A549 (cell line): ENCODE data around the gene SMAD3. TPM values are rescaled to one million over a fixed set of nuclear protein-coding genes. Genes with fewer than 3 reads are reported as not detected.

Experiments used
- ATAC-seq, 2 experiments: fragments of 200-7000 bp in 1 of 2; fragments of >200 bp in 1 of 2; cut with Nextera tagmentation in 1 of 2; cut with Tn5 transposase in 1 of 2; 3 replicates each; pipeline versions ENCODE4 v1.8.0 to v1.9.1; 2018 to 2020; ENCODE audit warnings: mild to moderate bottlenecking in 1 of 2, moderate library complexity in 1 of 2
- CTCF ChIA-PET: fragments of 300-600 bp; sonication (Branson Sonifier 250); formaldehyde crosslinking; extraction: SDS; loops from one replicate; lab custom pipeline; 2021; ENCODE audit warnings: antibody characterized with exemption, inconsistent platforms; lab: Yijun Ruan, JAX
- POLR2A ChIA-PET: fragments of 350-600 bp; formaldehyde crosslinking; extraction: SDS; loops from one replicate; lab custom pipeline; 2021; ENCODE audit warnings: antibody characterized with exemption, inconsistent platforms; lab: Yijun Ruan, JAX
- DNase-seq, 2 experiments: peaks; one replicate each; pipeline versions ENCODE4 v3.0.0 to v3.0.0-alpha.2; 2011 to 2016; ENCODE audit warnings: low read depth in 1 of 2, low spot score in 1 of 2
- FAIRE-seq: peaks from 2 replicates; lab custom pipeline; 2011; peaks lifted over from hg19 to GRCh38; lab: Jason Lieb, UNC
- H3K27ac ChIP-seq, 2 experiments: fragments of >200 bp; sonication (Bioruptor Twin); formaldehyde crosslinking; 3 replicates each; pipeline ENCODE4 v1.5.1; 2016 to 2017
- H3K4me1 ChIP-seq: fragments of >200 bp; sonication (Bioruptor Twin); formaldehyde crosslinking; 3 replicates; pipeline ENCODE4 v1.6.1; 2016
- H3K4me2 ChIP-seq: fragments of >200 bp; sonication (Bioruptor Twin); formaldehyde crosslinking; 3 replicates; pipeline ENCODE4 v1.6.1; 2016
- H3K4me3 ChIP-seq: fragments of >200 bp; sonication (Bioruptor Twin); formaldehyde crosslinking; 3 replicates; pipeline ENCODE4 v1.5.1; 2016
- H3K9me3 ChIP-seq: fragments of >200 bp; sonication (Bioruptor Twin); formaldehyde crosslinking; 3 replicates; pipeline ENCODE4 v1.6.1; 2016
- BHLHE40 ChIP-seq: IDR thresholded peaks from 2 replicates; pipeline ENCODE4 v1.6.1; 2012; ENCODE audit warnings: low read depth, low read length, inconsistent platforms
- CHD2 ChIP-seq: fragments of 150-350 bp; IDR thresholded peaks from 2 replicates; pipeline ENCODE4 v1.6.1; 2014; ENCODE audit warnings: low read length; ENCODE audit not compliant: partially characterized antibody
- EHF ChIP-seq: fragments of 250-450 bp; sonication (Bioruptor Pico); IDR thresholded peaks from 2 replicates; pipeline ENCODE4 v1.5.0; 2020; ENCODE audit warnings: mild to moderate bottlenecking
- EP300 ChIP-seq, 2 experiments: fragments of >200 bp; sonication (Bioruptor Twin); formaldehyde crosslinking; IDR thresholded peaks; 2 replicates in 1 of 2; 3 replicates in 1 of 2; pipeline ENCODE4 v1.6.1; 2016 to 2017
- ESRRA ChIP-seq: fragments of 150-350 bp; IDR thresholded peaks from 2 replicates; pipeline ENCODE4 v1.6.1; 2014; ENCODE audit warnings: mild to moderate bottlenecking, low read length, borderline replicate concordance
- FOSL2 ChIP-seq, 2 experiments: fragments of 450-650 bp in 1 of 2; fragments of >200 bp in 1 of 2; sonication (Bioruptor Twin) in 1 of 2; formaldehyde crosslinking; IDR thresholded peaks; 2 replicates each; pipeline versions ENCODE4 v1.5.0 to v1.6.1; 2016 to 2020; ENCODE audit warnings: mild to moderate bottlenecking in 1 of 2, moderate library complexity in 1 of 2
- HDAC2 ChIP-seq: fragments of 200-600 bp; sonication (generic); IDR thresholded peaks from 2 replicates; pipeline ENCODE4 v1.6.1; 2016
- NPAS2 ChIP-seq: fragments of 250-450 bp; sonication (Bioruptor Pico); IDR thresholded peaks from 2 replicates; pipeline ENCODE4 v1.8.0; 2022; ENCODE audit warnings: mild to moderate bottlenecking, moderate library complexity, borderline replicate concordance
- PHF8 ChIP-seq: fragments of 200-600 bp; sonication (generic); IDR thresholded peaks from 2 replicates; pipeline ENCODE4 v1.6.1; 2016; ENCODE audit warnings: low read depth, mild to moderate bottlenecking, antibody characterized with exemption, moderate library complexity, borderline replicate concordance
- POLR2A ChIP-seq: IDR thresholded peaks from 2 replicates; pipeline ENCODE4 v1.6.1; 2012; ENCODE audit warnings: mild to moderate bottlenecking, low read length
- RAD21 ChIP-seq, 2 experiments: fragments of >200 bp in 1 of 2; sonication (Bioruptor Twin) in 1 of 2; formaldehyde crosslinking in 1 of 2; IDR thresholded peaks in 1 of 2; conservative IDR thresholded peaks in 1 of 2; 2 replicates in 1 of 2; 3 replicates in 1 of 2; pipeline ENCODE4 v1.6.1; 2012 to 2018; ENCODE audit warnings: inconsistent platforms in 1 of 2
- RCOR1 ChIP-seq: fragments of 150-350 bp; IDR thresholded peaks from 2 replicates; pipeline ENCODE4 v1.6.1; 2014; ENCODE audit warnings: antibody characterized with exemption, low read length, low read depth
- SREBF2 ChIP-seq: fragments of 450-650 bp; IDR thresholded peaks from 2 replicates; pipeline ENCODE4 v1.6.1; 2014; ENCODE audit warnings: mild to moderate bottlenecking, moderate library complexity
- ZFP36 ChIP-seq: fragments of 450-650 bp; IDR thresholded peaks from 2 replicates; pipeline ENCODE4 v1.6.1; 2014; ENCODE audit warnings: borderline replicate concordance; ENCODE audit not compliant: partially characterized antibody
- ZNF302 ChIP-seq: fragments of 250-450 bp; sonication (Bioruptor Pico); IDR thresholded peaks from 2 replicates; pipeline ENCODE4 v1.9.0; 2021; ENCODE audit warnings: inconsistent platforms, mild to moderate bottlenecking, moderate library complexity
- WGBS: methylation state at CpG from one replicate; pipeline ENCODE4 v1.1.6; 2017; ENCODE audit errors: missing lambda C conversion rate; 5-methylcytosine and 5-hydroxymethylcytosine counted together
- polyA plus RNA-seq, 4 experiments: library from polyadenylated mRNA; depleted of rRNA in 3 of 4; stranded (reverse); fragments of >200 nt; fragmentation: RNase III in 1 of 4; extraction: RNeasy Plus Mini Kit Qiagen cat#74134 plus additional on column Dnase treatment in 1 of 4; gene quantifications; 2 replicates in 3 of 4; 3 replicates in 1 of 4; pipeline ENCODE4 v1.2.3, GENCODE V29; 2011 to 2017
- TF ChIP-seq, protein P1 (sequence below): fragments of 250-450 bp; sonication (Bioruptor Pico); IDR thresholded peaks from 2 replicates; pipeline ENCODE4 v1.5.0; 2021; ENCODE audit warnings: mild to moderate bottlenecking, moderate library complexity, borderline replicate concordance
- TF ChIP-seq, protein P2 (sequence below): fragments of 250-450 bp; sonication (Bioruptor Pico); IDR thresholded peaks from 2 replicates; pipeline ENCODE4 v1.5.0; 2020; ENCODE audit warnings: low read depth, mild to moderate bottlenecking, moderate library complexity
- TF ChIP-seq, protein P3 (sequence below): fragments of 150-350 bp; IDR thresholded peaks from 2 replicates; pipeline ENCODE4 v1.6.1; 2014; ENCODE audit warnings: low read depth, mild to moderate bottlenecking, low read length
- TF ChIP-seq, protein P4 (sequence below): fragments of >200 bp; sonication (Bioruptor Twin); formaldehyde crosslinking; IDR thresholded peaks from 3 replicates; pipeline ENCODE4 v1.5.1; 2016
- TF ChIP-seq, protein P5 (sequence below): fragments of 450-650 bp; IDR thresholded peaks from 2 replicates; pipeline ENCODE4 v1.6.1; 2014; ENCODE audit warnings: antibody characterized with exemption
- TF ChIP-seq, protein P6 (sequence below): fragments of 200-600 bp; sonication (generic); IDR thresholded peaks from 2 replicates; pipeline ENCODE4 v1.6.1; 2016; ENCODE audit warnings: antibody characterized with exemption, mild to moderate bottlenecking, moderate library complexity

The SMAD3 gene
- polyA plus RNA-seq, 2 of the 4 experiments (the other 2 are of a cell fraction), result 74.6 to 77.2 TPM

DNA sequence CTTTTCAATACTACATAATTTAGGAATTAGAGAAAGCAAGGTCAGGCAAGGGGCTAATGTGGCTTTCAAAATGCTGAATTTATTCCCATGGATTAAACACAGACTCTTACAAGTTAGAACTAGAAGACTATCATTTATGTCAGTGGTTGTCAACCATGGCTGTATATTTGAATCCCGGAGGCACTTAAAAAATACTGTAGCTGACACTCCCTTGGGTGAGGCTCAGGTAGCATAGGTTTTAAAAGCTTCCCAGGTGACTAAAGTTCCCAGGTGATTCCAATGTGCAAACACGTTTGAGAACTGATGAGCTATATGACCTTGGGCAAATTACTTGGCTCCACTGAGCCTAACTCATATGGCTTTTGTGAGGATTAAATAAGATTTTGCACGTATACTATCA, 159.5 kb downstream of the SMAD3 start:
- Histone ChIP-seq H3K4me2 (no peak overlapping the region), H3K4me1 (no peaks in the 10 kb centered on the region), H3K27ac (no peak overlapping the region), H3K4me3 (no peak overlapping the region), H3K9me3 (no peaks in the 10 kb centered on the region)
- no peak for FAIRE-seq
- POLR2A ChIA-PET, result no interaction called here
- TF ChIP-seq, protein P1, sequence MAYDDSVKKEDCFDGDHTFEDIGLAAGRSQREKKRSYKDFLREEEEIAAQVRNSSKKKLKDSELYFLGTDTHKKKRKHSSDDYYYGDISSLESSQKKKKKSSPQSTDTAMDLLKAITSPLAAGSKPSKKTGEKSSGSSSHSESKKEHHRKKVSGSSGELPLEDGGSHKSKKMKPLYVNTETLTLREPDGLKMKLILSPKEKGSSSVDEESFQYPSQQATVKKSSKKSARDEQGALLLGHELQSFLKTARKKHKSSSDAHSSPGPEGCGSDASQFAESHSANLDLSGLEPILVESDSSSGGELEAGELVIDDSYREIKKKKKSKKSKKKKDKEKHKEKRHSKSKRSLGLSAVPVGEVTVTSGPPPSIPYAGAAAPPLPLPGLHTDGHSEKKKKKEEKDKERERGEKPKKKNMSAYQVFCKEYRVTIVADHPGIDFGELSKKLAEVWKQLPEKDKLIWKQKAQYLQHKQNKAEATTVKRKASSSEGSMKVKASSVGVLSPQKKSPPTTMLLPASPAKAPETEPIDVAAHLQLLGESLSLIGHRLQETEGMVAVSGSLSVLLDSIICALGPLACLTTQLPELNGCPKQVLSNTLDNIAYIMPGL (CRISPR knock-in tag), result no peak
- TF ChIP-seq ESRRA, result no peak
- no peak for TF ChIP-seq BHLHE40
- TF ChIP-seq, protein P2, sequence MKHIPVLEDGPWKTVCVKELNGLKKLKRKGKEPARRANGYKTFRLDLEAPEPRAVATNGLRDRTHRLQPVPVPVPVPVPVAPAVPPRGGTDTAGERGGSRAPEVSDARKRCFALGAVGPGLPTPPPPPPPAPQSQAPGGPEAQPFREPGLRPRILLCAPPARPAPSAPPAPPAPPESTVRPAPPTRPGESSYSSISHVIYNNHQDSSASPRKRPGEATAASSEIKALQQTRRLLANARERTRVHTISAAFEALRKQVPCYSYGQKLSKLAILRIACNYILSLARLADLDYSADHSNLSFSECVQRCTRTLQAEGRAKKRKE (CRISPR knock-in tag), result no peak
- no peak for TF ChIP-seq SREBF2
- no peak for ATAC-seq
- DNase-seq, result no peak
- WGBS, result 95% methylated on average over 3 of the region's 3 CpGs
- CTCF ChIA-PET, result interaction anchor here (0.5 to 1.7 kb wide), 4 partner anchors 15 to 1614 kb away, joined by 3 read pairs; partner anchors contain the start of gene INTS14

DNA sequence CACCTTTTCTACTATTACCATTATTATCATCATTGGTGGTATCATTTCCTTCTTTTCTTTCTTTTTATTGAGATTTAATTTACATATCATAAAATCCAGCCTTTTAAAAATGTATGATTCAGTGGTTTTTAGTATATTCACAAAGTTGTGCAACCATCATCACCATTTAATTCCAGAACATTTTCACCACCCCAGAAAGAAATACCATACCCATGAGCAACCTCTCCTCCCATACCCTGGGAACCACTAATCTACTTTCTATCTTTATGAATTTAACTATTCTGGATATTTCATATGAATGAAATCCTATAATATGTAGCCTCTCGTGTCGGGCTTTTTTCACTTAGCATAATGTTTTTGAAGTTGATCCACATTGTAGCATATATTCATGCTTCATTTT, 159.9 kb downstream of the SMAD3 start:
- no peak overlapping the region for H3K4me2 ChIP-seq
- ChIA-PET CTCF (interaction anchor here (0.5 to 1.7 kb wide), 2 partner anchors 14 to 641 kb away, joined by 3 read pairs; no protein-coding TSS in a partner anchor), POLR2A (no interaction called here)
- H3K9me3 ChIP-seq, result no peaks in the 10 kb centered on the region
- WGBS, result 92% methylated on average over 2 of the region's 2 CpGs
- ATAC-seq (no peak), DNase-seq (no peak), FAIRE-seq (peak; percentile 82)
- no peak overlapping the region for H3K27ac ChIP-seq
- H3K4me3 ChIP-seq, result no peak overlapping the region
- TF ChIP-seq, protein P3, sequence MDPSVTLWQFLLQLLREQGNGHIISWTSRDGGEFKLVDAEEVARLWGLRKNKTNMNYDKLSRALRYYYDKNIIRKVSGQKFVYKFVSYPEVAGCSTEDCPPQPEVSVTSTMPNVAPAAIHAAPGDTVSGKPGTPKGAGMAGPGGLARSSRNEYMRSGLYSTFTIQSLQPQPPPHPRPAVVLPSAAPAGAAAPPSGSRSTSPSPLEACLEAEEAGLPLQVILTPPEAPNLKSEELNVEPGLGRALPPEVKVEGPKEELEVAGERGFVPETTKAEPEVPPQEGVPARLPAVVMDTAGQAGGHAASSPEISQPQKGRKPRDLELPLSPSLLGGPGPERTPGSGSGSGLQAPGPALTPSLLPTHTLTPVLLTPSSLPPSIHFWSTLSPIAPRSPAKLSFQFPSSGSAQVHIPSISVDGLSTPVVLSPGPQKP, result no peak
- TF ChIP-seq ZFP36 (no peak), CHD2 (no peak), EP300 (IDR thresholded peaks at IDR 0.05) (no peak), ZNF302 (CRISPR knock-in tag) (no peak), PHF8 (no peak), FOSL2 (IDR thresholded peaks at IDR 0.05) (no peak), FOSL2 (CRISPR knock-in tag; IDR thresholded peaks at IDR 0.05) (no peak), NPAS2 (CRISPR knock-in tag) (no peak), POLR2A (no peak), RCOR1 (no peak), EHF (no peak), HDAC2 (no peak), SREBF2 (no peak), RAD21 (conservative IDR thresholded peaks at IDR 0.05 in 1 of 2, IDR thresholded peaks at IDR 0.05 in 1 of 2) (no peak)
- TF ChIP-seq, protein P4, sequence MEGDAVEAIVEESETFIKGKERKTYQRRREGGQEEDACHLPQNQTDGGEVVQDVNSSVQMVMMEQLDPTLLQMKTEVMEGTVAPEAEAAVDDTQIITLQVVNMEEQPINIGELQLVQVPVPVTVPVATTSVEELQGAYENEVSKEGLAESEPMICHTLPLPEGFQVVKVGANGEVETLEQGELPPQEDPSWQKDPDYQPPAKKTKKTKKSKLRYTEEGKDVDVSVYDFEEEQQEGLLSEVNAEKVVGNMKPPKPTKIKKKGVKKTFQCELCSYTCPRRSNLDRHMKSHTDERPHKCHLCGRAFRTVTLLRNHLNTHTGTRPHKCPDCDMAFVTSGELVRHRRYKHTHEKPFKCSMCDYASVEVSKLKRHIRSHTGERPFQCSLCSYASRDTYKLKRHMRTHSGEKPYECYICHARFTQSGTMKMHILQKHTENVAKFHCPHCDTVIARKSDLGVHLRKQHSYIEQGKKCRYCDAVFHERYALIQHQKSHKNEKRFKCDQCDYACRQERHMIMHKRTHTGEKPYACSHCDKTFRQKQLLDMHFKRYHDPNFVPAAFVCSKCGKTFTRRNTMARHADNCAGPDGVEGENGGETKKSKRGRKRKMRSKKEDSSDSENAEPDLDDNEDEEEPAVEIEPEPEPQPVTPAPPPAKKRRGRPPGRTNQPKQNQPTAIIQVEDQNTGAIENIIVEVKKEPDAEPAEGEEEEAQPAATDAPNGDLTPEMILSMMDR, result no peak
- TF ChIP-seq, protein P5, sequence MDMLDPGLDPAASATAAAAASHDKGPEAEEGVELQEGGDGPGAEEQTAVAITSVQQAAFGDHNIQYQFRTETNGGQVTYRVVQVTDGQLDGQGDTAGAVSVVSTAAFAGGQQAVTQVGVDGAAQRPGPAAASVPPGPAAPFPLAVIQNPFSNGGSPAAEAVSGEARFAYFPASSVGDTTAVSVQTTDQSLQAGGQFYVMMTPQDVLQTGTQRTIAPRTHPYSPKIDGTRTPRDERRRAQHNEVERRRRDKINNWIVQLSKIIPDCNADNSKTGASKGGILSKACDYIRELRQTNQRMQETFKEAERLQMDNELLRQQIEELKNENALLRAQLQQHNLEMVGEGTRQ, result no peak
- TF ChIP-seq, protein P1 (CRISPR knock-in tag), result no peak
- TF ChIP-seq, protein P6, sequence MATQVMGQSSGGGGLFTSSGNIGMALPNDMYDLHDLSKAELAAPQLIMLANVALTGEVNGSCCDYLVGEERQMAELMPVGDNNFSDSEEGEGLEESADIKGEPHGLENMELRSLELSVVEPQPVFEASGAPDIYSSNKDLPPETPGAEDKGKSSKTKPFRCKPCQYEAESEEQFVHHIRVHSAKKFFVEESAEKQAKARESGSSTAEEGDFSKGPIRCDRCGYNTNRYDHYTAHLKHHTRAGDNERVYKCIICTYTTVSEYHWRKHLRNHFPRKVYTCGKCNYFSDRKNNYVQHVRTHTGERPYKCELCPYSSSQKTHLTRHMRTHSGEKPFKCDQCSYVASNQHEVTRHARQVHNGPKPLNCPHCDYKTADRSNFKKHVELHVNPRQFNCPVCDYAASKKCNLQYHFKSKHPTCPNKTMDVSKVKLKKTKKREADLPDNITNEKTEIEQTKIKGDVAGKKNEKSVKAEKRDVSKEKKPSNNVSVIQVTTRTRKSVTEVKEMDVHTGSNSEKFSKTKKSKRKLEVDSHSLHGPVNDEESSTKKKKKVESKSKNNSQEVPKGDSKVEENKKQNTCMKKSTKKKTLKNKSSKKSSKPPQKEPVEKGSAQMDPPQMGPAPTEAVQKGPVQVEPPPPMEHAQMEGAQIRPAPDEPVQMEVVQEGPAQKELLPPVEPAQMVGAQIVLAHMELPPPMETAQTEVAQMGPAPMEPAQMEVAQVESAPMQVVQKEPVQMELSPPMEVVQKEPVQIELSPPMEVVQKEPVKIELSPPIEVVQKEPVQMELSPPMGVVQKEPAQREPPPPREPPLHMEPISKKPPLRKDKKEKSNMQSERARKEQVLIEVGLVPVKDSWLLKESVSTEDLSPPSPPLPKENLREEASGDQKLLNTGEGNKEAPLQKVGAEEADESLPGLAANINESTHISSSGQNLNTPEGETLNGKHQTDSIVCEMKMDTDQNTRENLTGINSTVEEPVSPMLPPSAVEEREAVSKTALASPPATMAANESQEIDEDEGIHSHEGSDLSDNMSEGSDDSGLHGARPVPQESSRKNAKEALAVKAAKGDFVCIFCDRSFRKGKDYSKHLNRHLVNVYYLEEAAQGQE, result no peak
- no peaks in the 10 kb centered on the region for H3K4me1 ChIP-seq
